HCT116 (cell line): Measurements from ENCODE around the gene CHRNB4. TPM values are rescaled to one million over a fixed set of nuclear protein-coding genes. Genes with fewer than 3 reads are reported as not detected.

Source experiments
- ATAC-seq: fragments of 200-7000 bp; cut with Tn5 transposase; 2 replicates; pipeline ENCODE4 v1.9.1; 2020; ENCODE audit warnings: mild to moderate bottlenecking, moderate library complexity
- BruUV-seq: library from RNA; stranded (reverse); fragments of 400-500 nt; replicated peaks from 2 replicates; lab custom pipeline; 2021; lab: Mats Ljungman, UMichigan
- CTCF ChIA-PET: fragments of 300-600 bp; sonication (Branson Sonifier 250); formaldehyde crosslinking; loops from one replicate; lab custom pipeline; 2021; ENCODE audit warnings: antibody characterized with exemption; lab: Charles Lee
- POLR2A ChIA-PET: fragments of 300-600, 350-600 bp; sonication (Branson Sonifier 250); formaldehyde crosslinking; loops from one replicate; lab custom pipeline; 2021; ENCODE audit warnings: antibody characterized with exemption; lab: Charles Lee
- RAD21 ChIA-PET, 2 experiments: fragments of 300-600 bp; sonication (Branson Sonifier 250); formaldehyde crosslinking; loops; one replicate each; lab custom pipeline; 2023; ENCODE audit warnings: low total read pairs in 2 of 2; ENCODE audit not compliant: uncharacterized antibody in 2 of 2, unreplicated experiment in 2 of 2, low non-redundant PET in 1 of 2; lab: Charles Lee
- DNase-seq: peaks from one replicate; pipeline ENCODE4 v3.0.0-alpha.2; 2010; ENCODE audit warnings: low read depth, low spot score
- H2AFZ ChIP-seq: fragments of 200-600 bp; shearing (Covaris generic), sonication (generic); 2 replicates; pipeline ENCODE4 v1.6.1; 2017; ENCODE audit warnings: low read depth, mixed run types, mixed read lengths, antibody characterized with exemption, low read length; ENCODE audit not compliant: poor library complexity, severe bottlenecking
- H3K27ac ChIP-seq: 2 replicates; pipeline ENCODE4 v1.5.1; 2012; ENCODE audit warnings: low read depth, low read length
- H3K27me3 ChIP-seq: fragments of 200-600 bp; sonication (generic); 2 replicates; pipeline ENCODE4 v1.6.1; 2016; ENCODE audit warnings: mixed run types, low read length, mixed read lengths; ENCODE audit not compliant: insufficient read depth
- H3K36me3 ChIP-seq, 2 experiments: fragments of 200-500 bp in 1 of 2; fragments of 200-600 bp in 1 of 2; sonication (Bioruptor generic) in 1 of 2; sonication (generic) in 1 of 2; 2 replicates each; pipeline versions ENCODE4 v1.5.1 to v1.6.1; 2014 to 2016; ENCODE audit warnings: low read length in 2 of 2, inconsistent platforms in 1 of 2, mixed read lengths in 1 of 2, mixed run types in 1 of 2; ENCODE audit not compliant: insufficient read depth in 2 of 2, control insufficient read depth in 1 of 2
- H3K4me1 ChIP-seq, 2 experiments: fragments of 200-600 bp in 1 of 2; sonication (generic) in 1 of 2; 2 replicates each; pipeline versions ENCODE4 v1.5.1 to v1.6.1; 2012 to 2017; ENCODE audit warnings: low read length in 2 of 2, inconsistent platforms in 1 of 2, mild to moderate bottlenecking in 1 of 2, mixed read lengths in 1 of 2, mixed run types in 1 of 2, moderate library complexity in 1 of 2; ENCODE audit not compliant: insufficient read depth in 2 of 2, control insufficient read depth in 1 of 2
- H3K4me2 ChIP-seq: fragments of 200-600 bp; sonication (generic); 2 replicates; pipeline ENCODE4 v1.6.1; 2017; ENCODE audit warnings: mixed run types, low read length, mixed read lengths
- H3K4me3 ChIP-seq, 2 experiments: fragments of 200-600 bp in 1 of 2; sonication (generic) in 1 of 2; replicated peaks in 1 of 2; 2 replicates each; pipeline ENCODE4 v1.5.1; 2011 to 2016; ENCODE audit warnings: low read length in 2 of 2, control low read depth in 1 of 2, low read depth in 1 of 2, mild to moderate bottlenecking in 1 of 2, mixed read lengths in 1 of 2, mixed run types in 1 of 2
- H3K79me2 ChIP-seq: fragments of 200-600 bp; sonication (generic); 2 replicates; pipeline ENCODE4 v1.6.1; 2017; ENCODE audit warnings: mild to moderate bottlenecking, mixed run types, low read length, moderate library complexity, mixed read lengths; ENCODE audit not compliant: insufficient read depth
- H3K9ac ChIP-seq: fragments of 200-600 bp; sonication (generic); 2 replicates; pipeline ENCODE4 v1.6.1; 2016; ENCODE audit warnings: low read length, mixed read lengths
- H3K9me2 ChIP-seq: fragments of 200-600 bp; sonication (generic), shearing (Covaris generic); 2 replicates; pipeline ENCODE4 v1.6.1; 2017; ENCODE audit warnings: mixed run types, mild to moderate bottlenecking, moderate library complexity; ENCODE audit not compliant: insufficient read depth
- H3K9me3 ChIP-seq, 2 experiments: fragments of 200-500 bp in 1 of 2; fragments of 200-600 bp in 1 of 2; sonication (Bioruptor generic) in 1 of 2; sonication (generic) in 1 of 2; 2 replicates each; pipeline ENCODE4 v1.6.1; 2014 to 2017; ENCODE audit warnings: low read length in 2 of 2, mixed read lengths in 2 of 2, inconsistent platforms in 1 of 2, low read depth in 1 of 2, mild to moderate bottlenecking in 1 of 2, mixed run types in 1 of 2, moderate library complexity in 1 of 2; ENCODE audit not compliant: control insufficient read depth in 1 of 2, insufficient read depth in 1 of 2
- H4K20me1 ChIP-seq: fragments of 200-600 bp; sonication (generic), shearing (Covaris generic); 2 replicates; pipeline ENCODE4 v1.6.1; 2017; ENCODE audit warnings: mixed run types, mild to moderate bottlenecking, moderate library complexity; ENCODE audit not compliant: insufficient read depth
- CBX3 ChIP-seq: IDR thresholded peaks from 2 replicates; pipeline ENCODE4 v1.6.1; 2012; ENCODE audit warnings: low read depth
- CEBPB ChIP-seq: IDR thresholded peaks from 2 replicates; pipeline ENCODE4 v1.6.1; 2012; ENCODE audit warnings: low read depth
- EZH2 ChIP-seq: fragments of 200-600 bp; sonication (generic); IDR thresholded peaks from 2 replicates; pipeline ENCODE4 v1.6.1; 2017; ENCODE audit warnings: antibody characterized with exemption, mixed run types
- FOSL1 ChIP-seq: IDR thresholded peaks from 2 replicates; pipeline ENCODE4 v1.6.1; 2012; ENCODE audit warnings: low read depth
- JUND ChIP-seq: IDR thresholded peaks from 2 replicates; pipeline ENCODE4 v1.6.1; 2012
- SIN3A ChIP-seq: IDR thresholded peaks from 2 replicates; pipeline ENCODE4 v1.6.1; 2012; ENCODE audit warnings: low read depth
- YY1 ChIP-seq: IDR thresholded peaks from 2 replicates; pipeline ENCODE4 v1.6.1; 2011; ENCODE audit warnings: low read length, low read depth, moderate library complexity, mild to moderate bottlenecking; ENCODE audit not compliant: insufficient replicate concordance; ENCODE audit errors: extremely low read depth
- ZFX ChIP-seq: fragments of 450-650 bp; IDR thresholded peaks from 2 replicates; pipeline ENCODE4 v1.6.1; 2017
- ZNF274 ChIP-seq: fragments of 200-500 bp; sonication (Bioruptor generic); IDR thresholded peaks from 2 replicates; pipeline ENCODE4 v1.6.1; 2014; ENCODE audit warnings: mild to moderate bottlenecking, low read depth, low read length, inconsistent platforms
- intact Hi-C: fragments of 100-400 bp; cut with micrococcal nuclease; formaldehyde crosslinking; loops from 2 replicates; pipeline ENCODE4 v1.10.0; 2022
- total RNA-seq: library from RNA; stranded (reverse); gene quantifications from one replicate; pipeline ENCODE4 v1.2.1, GENCODE V29; 2021; ENCODE audit not compliant: unreplicated experiment
- TF ChIP-seq, protein P1 (sequence below): IDR thresholded peaks from 2 replicates; pipeline ENCODE4 v1.6.1; 2012
- TF ChIP-seq, protein P2 (sequence below): IDR thresholded peaks from 2 replicates; pipeline ENCODE4 v1.6.1; 2012
- TF ChIP-seq, protein P3 (sequence below), 3 experiments: fragments of 200-600 bp in 1 of 3; sonication (generic) in 1 of 3; IDR thresholded peaks in 2 of 3; conservative IDR thresholded peaks in 1 of 3; 2 replicates each; pipeline ENCODE4 v1.5.1; 2012 to 2017; ENCODE audit warnings: low read depth in 2 of 3, low read length in 2 of 3, antibody characterized with exemption in 1 of 3, borderline replicate concordance in 1 of 3, control low read depth in 1 of 3, mild to moderate bottlenecking in 1 of 3, mixed read lengths in 1 of 3, mixed run types in 1 of 3, moderate library complexity in 1 of 3; ENCODE audit not compliant: insufficient read depth in 1 of 3
- TF ChIP-seq, protein P4 (sequence below): IDR thresholded peaks from 2 replicates; pipeline ENCODE4 v1.6.1; 2012; ENCODE audit warnings: low read depth

The CHRNB4 gene
- total RNA-seq, 1 experiment from 2014 or later = 2.0 TPM

DNA sequence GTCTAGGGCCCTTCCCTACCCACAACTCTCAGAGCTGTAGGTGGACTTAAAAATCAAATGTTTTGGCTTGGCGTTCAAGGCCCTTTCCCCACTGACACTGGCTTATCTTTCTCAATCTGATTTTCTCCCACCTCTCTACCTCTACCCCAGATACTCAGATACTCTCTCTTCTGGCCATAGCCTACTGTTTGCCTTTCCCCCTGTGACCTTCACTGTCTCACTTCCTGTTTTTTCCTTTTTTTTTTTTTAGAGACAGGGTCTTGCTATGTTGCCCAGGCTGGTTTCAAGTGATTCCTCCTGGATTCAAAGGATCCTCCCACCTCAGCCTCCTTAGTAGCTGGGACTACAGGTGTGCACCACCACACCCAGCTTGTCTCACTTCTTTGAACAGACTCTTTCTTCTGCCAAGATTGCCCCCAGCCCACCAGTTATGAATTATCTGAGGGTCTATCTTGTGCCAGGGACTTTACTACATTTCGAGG lies 4.6 kb downstream of the CHRNB4 start:
- Histone ChIP-seq H3K9me2 (no peaks in the 10 kb centered on the region), H3K4me1 (peaks cover 2 to 11% of the 10 kb centered on the region in 2 experiments; a peak in 2 of 4 replicates), H3K9me3 (peaks cover 6 to 9% of the 10 kb centered on the region in 2 experiments; a peak in 1 of 4 replicates), H3K27me3 (no peaks in the 10 kb centered on the region), H3K27ac (no peak overlapping the region), H4K20me1 (no peaks in the 10 kb centered on the region)
- ChIA-PET RAD21 (no interaction called here), POLR2A (no interaction called here)
- no TSS peak for BruUV-seq
- intact Hi-C loops = no loop called here
- no peak for TF ChIP-seq FOSL1
- TF ChIP-seq SIN3A = no peak
- no peak for TF ChIP-seq YY1
- no peak for TF ChIP-seq ZNF274
- TF ChIP-seq EZH2 = no peak
- no peak for TF ChIP-seq JUND
- TF ChIP-seq, protein P1, sequence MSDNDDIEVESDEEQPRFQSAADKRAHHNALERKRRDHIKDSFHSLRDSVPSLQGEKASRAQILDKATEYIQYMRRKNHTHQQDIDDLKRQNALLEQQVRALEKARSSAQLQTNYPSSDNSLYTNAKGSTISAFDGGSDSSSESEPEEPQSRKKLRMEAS = no peak
- TF ChIP-seq, protein P2, sequence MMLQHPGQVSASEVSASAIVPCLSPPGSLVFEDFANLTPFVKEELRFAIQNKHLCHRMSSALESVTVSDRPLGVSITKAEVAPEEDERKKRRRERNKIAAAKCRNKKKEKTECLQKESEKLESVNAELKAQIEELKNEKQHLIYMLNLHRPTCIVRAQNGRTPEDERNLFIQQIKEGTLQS = no peak
- TF ChIP-seq CBX3 = no peak
- TF ChIP-seq, protein P3, sequence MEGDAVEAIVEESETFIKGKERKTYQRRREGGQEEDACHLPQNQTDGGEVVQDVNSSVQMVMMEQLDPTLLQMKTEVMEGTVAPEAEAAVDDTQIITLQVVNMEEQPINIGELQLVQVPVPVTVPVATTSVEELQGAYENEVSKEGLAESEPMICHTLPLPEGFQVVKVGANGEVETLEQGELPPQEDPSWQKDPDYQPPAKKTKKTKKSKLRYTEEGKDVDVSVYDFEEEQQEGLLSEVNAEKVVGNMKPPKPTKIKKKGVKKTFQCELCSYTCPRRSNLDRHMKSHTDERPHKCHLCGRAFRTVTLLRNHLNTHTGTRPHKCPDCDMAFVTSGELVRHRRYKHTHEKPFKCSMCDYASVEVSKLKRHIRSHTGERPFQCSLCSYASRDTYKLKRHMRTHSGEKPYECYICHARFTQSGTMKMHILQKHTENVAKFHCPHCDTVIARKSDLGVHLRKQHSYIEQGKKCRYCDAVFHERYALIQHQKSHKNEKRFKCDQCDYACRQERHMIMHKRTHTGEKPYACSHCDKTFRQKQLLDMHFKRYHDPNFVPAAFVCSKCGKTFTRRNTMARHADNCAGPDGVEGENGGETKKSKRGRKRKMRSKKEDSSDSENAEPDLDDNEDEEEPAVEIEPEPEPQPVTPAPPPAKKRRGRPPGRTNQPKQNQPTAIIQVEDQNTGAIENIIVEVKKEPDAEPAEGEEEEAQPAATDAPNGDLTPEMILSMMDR (IDR thresholded peaks at IDR 0.05 in 2 of 3, conservative IDR thresholded peaks at IDR 0.05 in 1 of 3; ENCODE audit: borderline replicate concordance in 1 of 3, insufficient read depth in 1 of 3, low read depth in 2 of 3, low read length in 2 of 3) = no peak
- TF ChIP-seq, protein P4, sequence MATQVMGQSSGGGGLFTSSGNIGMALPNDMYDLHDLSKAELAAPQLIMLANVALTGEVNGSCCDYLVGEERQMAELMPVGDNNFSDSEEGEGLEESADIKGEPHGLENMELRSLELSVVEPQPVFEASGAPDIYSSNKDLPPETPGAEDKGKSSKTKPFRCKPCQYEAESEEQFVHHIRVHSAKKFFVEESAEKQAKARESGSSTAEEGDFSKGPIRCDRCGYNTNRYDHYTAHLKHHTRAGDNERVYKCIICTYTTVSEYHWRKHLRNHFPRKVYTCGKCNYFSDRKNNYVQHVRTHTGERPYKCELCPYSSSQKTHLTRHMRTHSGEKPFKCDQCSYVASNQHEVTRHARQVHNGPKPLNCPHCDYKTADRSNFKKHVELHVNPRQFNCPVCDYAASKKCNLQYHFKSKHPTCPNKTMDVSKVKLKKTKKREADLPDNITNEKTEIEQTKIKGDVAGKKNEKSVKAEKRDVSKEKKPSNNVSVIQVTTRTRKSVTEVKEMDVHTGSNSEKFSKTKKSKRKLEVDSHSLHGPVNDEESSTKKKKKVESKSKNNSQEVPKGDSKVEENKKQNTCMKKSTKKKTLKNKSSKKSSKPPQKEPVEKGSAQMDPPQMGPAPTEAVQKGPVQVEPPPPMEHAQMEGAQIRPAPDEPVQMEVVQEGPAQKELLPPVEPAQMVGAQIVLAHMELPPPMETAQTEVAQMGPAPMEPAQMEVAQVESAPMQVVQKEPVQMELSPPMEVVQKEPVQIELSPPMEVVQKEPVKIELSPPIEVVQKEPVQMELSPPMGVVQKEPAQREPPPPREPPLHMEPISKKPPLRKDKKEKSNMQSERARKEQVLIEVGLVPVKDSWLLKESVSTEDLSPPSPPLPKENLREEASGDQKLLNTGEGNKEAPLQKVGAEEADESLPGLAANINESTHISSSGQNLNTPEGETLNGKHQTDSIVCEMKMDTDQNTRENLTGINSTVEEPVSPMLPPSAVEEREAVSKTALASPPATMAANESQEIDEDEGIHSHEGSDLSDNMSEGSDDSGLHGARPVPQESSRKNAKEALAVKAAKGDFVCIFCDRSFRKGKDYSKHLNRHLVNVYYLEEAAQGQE = no peak
- TF ChIP-seq ZFX = no peak
- no peak for TF ChIP-seq CEBPB
- TF ChIP-seq, all 23 proteins: peak for 0
- H2AFZ ChIP-seq = no peak overlapping the region
- H3K9ac ChIP-seq = no peak overlapping the region
- no peak overlapping the region for H3K4me2 ChIP-seq
- CTCF ChIA-PET = interaction anchor here (3.7 kb wide), 1 partner anchor 73 kb away, joined by 19 read pairs; no protein-coding TSS in a partner anchor
- DNase-seq (no peak), ATAC-seq (no peak)
- H3K4me3 ChIP-seq = no peak overlapping the region
- H3K36me3 ChIP-seq = no peaks in the 10 kb centered on the region
- H3K79me2 ChIP-seq = no peaks in the 10 kb centered on the region
